DMS79 (cell line): ENCODE data around the gene B3GNT3.
A peak's percentile ranks its signal among the peaks of the same experiment; 100 is the strongest.

Source experiments
- DNase-seq: peaks from one replicate; lab custom pipeline; 2025; lab: John Stamatoyannopoulos, UW

B3GNT3 gene

GRCh38 chr19:17794731-17795494, at the start of gene B3GNT3:
Gene B3GNT3, plus strand, starts transcription at chr19:17795138. Its CDS starts 12,670 bp downstream, at chr19:17807808.
- no peak for DNase-seq

- peak; percentile 75 for DNase-seq
Measured at GRCh38 chr19:17747205-17748098, 47.5 kb upstream of the B3GNT3 start.

GRCh38 chr19:17748884-17749638, 45.9 kb upstream of the B3GNT3 start:
- no peak for DNase-seq

GRCh38 chr19:17749912-17750317, 45.0 kb upstream of the B3GNT3 start:
- DNase-seq: no peak

GRCh38 chr19:17751103-17751911, 43.6 kb upstream of the B3GNT3 start, which contains the start of gene FCHO1:
Gene FCHO1, plus strand, starts transcription at chr19:17751477. Its CDS starts 3,688 bp downstream, at chr19:17755165.
- DNase-seq: no peak

- DNase-seq: no peak
Measured at GRCh38 chr19:17751912-17752273, 43.0 kb upstream of the B3GNT3 start.

GRCh38 chr19:17752865-17753639, 41.9 kb upstream of the B3GNT3 start:
- DNase-seq: no peak

GRCh38 chr19:17753976-17754375, 41.0 kb upstream of the B3GNT3 start:
- DNase-seq: no peak

- DNase-seq: no peak
Measured at GRCh38 chr19:17754634-17755442, 40.1 kb upstream of the B3GNT3 start.

GRCh38 chr19:17755443-17755890, 39.5 kb upstream of the B3GNT3 start:
- DNase-seq: no peak

- peak; percentile 68 for DNase-seq
Measured at GRCh38 chr19:17755977-17756670, 38.8 kb upstream of the B3GNT3 start.

- peak; percentile 52 for DNase-seq
Measured at GRCh38 chr19:17757125-17757524, 37.8 kb upstream of the B3GNT3 start.

GRCh38 chr19:17758515-17758914, 36.4 kb upstream of the B3GNT3 start:
- DNase-seq: no peak

- DNase-seq: no peak
Measured at GRCh38 chr19:17761148-17761547, 33.8 kb upstream of the B3GNT3 start.

- DNase-seq: no peak
Measured at GRCh38 chr19:17762505-17763229, 32.3 kb upstream of the B3GNT3 start.

- no peak for DNase-seq
Measured at GRCh38 chr19:17764348-17764747, 30.6 kb upstream of the B3GNT3 start.

- no peak for DNase-seq
Measured at GRCh38 chr19:17765069-17765618, 29.8 kb upstream of the B3GNT3 start.

- DNase-seq: peak; percentile 42
Measured at GRCh38 chr19:17766543-17767131, 28.3 kb upstream of the B3GNT3 start.
